Stimulated activated CD8-positive, alpha-beta memory T cell treated with anti-CD3 and anti-CD28 coated beads, Interleukin-15, amount 100 ng/mL, for 1 hour (primary cell): ENCODE measurements around the gene C1QC.
"Not testable (repeated sequence)": the region's sequence is repeated elsewhere in the genome, so short reads cannot be mapped to it uniquely, and the experiment has no call there.

Source experiments
- DNase-seq: peaks from one replicate; pipeline ENCODE4 v3.0.0-alpha.2; 2020; ENCODE audit warnings: low read depth

The C1QC gene

DNA sequence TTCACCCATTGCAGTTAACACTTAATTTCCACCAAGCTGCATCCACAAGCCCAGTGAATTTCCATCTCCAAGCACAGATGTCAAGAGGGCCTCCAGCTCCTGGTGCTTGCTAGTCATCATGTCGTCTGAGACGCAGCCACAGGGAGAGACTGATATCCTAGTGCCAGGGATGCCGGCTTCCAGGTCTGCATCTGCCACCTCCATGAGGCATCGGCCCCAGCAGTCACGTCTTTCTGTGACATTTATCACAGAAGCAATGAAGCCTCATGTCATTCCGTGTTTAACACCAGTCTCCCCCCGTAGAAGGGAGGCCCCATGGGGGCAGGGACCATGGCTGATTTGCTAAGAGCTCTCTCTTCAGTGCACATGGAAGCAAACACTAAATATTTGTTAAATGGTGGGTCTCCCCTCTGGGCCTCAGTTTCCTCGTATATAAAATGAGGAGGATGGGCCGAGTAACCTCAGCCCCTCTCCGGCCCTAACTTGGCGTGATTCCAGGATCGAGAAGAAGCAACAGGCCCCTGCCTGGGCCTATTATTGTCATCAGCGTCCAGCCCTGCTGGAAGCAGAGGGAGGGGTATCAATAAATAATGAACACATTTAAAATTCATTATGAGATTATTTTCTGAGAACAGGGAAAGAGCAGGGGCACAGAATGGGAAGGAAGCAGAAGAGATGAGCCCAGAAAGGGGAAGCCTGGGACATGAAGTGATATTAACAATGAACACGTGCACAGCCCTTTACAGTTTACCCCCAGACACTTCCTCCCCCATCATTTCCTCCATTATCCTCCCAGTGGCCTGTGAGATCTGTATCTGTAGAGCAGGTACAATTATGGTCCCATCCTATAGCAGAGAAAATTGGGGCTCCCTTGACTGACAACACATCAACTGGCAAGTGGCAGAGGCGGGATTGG lies 8.8 kb downstream of the C1QC start:
- DNase-seq: no peak

DNA sequence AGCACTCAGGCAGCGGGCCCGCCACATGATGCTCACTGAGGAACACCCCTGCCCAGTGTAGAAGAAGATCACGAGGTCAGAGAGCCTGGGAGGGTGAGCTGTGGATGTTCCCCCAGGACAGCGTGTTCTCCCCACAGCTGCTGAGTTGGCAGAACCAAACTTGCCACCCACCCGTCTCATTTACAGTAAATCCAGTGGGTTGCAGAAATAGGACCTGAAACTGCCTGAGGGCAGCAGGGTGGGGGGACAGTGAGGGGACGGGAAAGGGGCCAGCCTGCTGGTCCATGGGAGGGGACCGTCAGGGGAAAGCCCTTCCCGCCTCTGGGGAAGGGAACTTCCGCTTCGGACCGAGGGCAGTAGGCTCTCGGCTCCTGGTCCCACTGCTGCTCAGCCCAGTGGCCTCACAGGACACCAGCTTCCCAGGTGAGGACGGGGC lies 9.5 kb downstream of the C1QC start, which contains the start of gene C1QB:
Gene C1QB (plus strand): TSS at position 356 of the 436 bp plus-strand sequence. CDS start 6,227 bp downstream, outside the sequence.
- DNase-seq: no peak

DNA sequence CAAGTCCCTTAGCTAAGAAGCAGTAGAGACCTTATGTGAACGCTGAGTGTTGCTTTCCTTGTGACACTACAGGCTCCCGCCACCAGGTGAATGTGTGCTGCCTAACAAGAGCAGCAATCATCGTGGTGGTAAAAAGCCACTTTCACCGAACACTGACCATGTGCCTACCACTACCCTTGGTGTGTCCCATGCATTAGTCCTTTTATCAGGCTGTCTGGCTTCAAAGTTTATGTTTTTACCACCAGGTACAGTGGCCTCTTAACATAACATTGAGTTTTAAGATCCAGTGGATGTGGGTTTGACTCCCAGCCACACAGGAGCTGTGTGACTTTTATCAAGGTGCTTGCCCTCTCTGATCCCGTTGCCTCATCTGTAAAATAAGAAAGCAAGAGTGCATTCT lies 11.3 kb downstream of the C1QC start:
- no peak for DNase-seq

DNA sequence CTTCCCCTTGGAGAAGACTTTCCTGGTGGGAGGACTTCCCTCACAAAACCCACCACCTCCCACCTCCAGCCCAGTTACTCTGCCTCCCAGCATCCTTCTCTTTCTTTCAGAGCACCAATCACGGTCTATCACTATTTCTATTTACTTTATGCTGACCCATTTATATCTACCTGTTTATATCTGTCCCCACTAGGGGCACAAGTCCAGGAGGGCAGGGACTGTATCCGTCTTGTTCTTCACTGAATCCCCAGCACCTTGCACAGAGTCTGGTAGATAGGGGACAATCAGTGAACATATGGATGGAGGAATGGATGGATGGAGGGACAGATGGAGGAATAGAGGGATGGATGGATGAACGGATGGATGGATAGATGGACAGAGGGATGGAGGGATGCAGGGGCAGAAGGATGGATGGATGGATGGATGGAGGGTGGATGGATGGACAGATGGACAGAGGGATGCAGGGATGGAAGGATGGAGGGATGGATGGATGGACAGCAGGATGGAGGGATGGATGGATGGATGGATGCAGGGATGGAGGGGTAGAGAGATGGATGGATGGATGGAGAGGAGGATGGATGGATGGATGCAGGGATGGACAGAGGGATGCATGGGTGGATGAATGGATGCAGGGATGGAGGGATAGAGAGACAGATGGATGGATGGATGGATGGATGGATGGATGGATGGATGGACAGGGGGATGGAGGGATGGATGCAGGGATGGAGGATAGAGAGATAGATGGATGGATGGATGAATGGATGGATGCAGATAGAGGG lies 15.1 kb downstream of the C1QC start:
- no peak for DNase-seq

DNA sequence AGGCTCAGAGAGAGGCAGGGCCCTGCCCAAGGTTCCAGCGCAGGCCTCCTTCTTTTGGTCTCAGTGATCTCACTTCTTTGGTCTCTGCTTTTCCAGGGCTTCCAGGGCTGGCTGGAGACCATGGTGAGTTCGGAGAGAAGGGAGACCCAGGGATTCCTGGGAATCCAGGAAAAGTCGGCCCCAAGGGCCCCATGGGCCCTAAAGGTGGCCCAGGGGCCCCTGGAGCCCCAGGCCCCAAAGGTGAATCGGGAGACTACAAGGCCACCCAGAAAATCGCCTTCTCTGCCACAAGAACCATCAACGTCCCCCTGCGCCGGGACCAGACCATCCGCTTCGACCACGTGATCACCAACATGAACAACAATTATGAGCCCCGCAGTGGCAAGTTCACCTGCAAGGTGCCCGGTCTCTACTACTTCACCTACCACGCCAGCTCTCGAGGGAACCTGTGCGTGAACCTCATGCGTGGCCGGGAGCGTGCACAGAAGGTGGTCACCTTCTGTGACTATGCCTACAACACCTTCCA lies 17.3 kb downstream of the C1QC start:
- DNase-seq: no peak

DNA sequence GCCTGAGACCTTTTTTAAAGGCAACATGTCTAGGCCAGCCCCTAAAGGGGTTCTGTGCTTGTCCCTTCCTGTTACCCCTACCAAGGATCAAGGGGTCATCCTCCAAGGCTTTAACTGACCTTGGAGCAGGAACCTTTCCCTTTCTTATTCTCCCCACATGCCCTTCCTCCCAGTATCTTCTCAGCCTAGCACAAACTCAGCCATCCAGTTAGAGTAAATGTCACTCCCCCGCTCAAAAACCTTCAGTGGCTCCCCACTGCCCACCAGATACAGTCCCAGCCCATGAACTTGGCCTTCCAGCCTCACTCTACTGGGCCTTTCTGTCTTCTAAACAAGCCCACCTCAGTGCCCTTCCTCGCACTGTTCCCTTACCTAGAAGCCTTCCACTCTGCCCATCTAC lies 18.4 kb downstream of the C1QC start:
- no peak for DNase-seq

DNA sequence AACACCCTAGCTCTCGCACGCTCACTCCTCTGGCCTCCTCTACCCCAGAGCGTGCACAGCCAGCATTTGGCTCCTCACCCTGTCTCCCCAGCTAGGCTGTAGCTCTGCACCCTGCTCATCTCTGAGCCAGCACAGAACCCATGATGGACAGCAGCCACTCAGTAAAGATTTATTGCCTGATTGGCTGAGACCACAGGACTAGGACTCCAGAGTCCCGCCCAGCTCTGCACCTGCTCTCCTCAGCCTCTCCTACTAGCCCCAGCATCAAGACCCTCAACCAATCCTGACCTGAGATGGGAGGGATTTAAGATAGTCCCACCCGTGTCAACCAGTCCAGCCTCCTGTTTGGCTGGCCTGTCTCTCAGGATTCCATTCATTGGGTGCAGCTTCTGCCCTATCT lies 18.9 kb downstream of the C1QC start:
- DNase-seq: no peak

DNA sequence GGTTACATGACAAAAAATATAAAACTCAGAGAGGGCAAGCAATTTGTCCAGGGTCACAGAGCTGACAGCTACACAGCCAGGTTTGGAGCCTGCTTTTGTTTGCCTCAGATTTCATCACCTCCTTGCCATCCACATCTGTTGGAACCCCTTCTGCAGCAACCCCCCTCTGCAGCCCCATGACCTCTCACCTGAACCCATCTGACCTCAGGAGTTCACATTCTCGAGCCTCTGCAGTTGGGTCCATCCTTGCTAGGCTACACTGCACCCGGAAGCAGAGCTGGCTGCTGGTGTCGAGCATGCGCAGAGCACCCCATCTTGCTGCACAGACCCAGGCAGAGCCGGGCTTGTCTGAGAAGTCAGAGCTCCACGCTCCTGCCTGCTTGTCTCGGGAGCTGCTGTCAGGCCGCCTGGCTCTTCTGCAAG lies 19.6 kb downstream of the C1QC start:
- no peak for DNase-seq

DNA sequence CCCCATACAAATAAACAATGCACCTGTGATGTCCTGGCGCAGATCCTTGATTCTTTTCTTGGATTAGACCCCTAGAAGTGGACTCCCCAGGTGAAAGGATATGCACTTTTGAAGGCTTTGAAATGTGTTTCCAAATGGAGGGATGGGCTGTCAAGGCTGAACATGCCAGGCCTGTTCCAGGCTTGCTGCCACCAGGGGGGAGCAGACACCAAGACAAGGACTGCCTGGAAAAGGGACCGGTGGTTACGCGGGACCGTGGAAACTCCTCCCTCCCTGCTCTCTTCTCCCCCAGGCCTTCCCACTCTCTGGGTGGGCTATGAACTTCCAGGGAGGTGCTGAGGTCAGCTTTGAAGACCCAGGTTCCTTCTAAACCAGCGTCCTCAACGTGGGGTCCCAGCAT lies 22.3 kb downstream of the C1QC start:
- DNase-seq: no peak

DNA sequence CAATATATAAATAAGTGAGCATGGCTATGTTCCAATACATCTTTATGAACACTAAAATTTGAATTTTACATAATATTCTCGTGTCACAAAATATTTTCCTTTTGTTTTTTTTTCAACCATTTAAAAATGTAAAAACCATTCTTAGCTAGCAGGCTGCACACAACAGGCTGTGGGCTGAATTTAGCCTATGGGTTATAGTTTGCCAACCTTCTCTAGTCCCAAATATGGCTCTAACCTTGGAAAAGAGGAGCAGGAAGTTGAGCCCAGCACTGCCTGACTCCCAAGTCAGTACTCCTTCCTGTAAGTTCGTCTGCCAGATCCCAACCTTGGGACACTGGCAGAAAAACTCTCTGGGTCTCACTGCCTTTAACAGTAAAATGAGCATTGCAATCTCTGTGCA lies 23.0 kb downstream of the C1QC start:
- no peak for DNase-seq

DNA sequence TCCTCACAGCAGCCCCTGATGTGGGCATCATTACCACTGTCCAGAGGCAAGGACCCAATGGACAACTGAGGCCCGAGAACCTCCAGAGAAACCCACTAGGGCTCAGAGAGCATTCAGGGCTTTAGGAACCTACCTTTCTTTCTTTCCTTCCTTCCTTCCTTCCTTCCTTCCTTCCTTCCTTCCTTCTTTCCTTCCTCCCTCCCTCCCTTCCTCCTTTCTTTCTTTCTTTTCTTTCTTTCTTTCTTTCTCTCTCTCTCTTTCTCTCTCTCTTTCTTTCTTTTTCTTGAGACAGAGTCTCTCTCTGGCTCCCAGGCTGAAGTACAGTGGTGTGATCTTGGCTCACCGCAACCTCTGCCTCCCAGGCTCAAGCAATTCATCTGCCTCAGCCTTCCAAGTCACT lies 25.4 kb downstream of the C1QC start:
- DNase-seq: not testable (repeated sequence)

DNA sequence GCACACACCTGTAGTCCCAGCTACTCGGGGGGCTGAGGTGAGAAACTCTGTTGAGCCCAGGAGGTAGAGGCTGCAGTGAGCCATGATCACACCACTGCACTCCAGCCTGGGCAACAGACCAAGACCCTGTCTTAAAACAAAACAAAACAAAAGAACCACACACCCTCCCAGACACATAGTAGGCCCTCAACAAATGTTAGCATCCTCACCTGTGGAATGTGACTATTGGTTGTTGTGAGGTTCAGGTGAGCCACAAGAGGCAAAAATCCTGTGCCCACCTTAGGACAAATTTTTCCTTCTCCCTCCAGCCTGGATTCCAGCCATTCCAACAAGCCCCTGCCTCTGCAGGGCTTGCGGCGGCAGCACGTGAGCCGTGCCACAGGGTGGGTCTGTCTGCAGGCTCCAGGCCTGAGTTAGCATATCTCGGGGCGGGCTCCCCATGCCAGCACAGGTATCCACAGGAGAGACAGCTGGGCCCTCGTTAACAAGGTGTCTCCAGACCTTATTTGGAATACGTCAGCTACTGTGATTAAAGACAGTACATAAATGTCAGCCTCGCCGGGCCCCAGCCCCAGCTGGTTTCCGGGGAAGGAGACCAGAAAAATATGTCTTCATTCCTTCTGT lies 27.0 kb downstream of the C1QC start:
- no peak for DNase-seq

DNA sequence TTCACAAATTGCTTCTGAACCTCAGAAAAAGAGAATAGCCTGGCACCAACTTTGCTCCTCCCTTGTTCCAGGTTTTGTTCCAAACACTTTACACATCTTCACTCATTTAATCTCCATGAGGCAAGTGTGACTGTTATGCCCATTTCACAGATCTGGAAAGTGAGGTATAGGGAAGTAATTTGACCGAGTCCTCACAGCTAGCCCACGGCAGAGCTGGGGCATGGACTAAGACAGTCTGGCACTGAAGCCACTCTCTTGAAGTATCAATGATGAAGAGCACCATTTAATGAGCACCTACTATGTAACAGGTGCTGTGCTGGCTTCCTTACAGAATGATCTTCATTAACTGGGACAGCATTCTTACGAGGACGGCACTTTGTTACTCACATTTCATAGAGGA lies 28.6 kb downstream of the C1QC start:
- no peak for DNase-seq

DNA sequence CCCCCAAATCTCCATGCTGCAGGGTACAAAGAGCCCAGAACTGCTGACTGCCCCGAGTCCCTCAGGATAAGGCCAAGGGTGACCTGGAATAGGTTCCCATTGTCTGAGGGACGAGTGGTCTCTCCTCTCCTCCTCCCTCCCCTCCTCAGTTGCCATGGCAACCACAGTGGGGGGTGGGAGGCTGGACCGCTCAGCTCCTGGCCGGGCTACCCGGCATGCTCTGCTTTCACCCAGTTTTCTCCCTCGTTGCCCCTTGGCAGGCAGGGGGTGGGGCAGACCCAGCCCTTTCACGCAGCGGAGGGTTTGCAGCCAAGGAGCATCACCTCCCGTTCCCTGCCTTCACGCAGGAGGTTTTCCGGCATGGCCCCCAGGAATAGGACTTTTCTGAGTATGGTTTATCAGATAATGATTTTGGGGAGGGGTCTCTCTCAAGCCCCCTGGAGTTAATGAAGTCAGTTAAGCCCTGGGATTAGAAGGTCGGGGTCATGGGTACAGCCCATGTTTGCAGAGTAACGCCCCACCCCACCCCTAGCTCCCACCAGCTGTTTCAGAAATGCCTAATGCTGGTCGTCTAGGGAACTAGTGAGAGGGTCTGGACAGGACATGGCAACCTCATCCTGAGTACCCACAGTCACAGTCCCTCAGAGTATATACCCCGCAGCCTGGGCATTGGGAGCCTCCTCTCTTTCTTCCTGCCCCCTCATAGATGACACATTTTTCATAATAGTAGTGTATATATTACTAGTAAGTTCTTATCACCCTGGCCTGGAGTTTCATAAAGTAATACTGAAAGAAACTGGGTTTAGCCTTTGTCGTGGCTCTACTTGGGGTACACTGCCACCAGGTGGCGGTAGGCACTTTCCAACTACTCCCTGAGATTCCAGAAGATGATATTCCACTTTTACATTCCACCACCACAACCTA lies 30.3 kb downstream of the C1QC start:
- no peak for DNase-seq

DNA sequence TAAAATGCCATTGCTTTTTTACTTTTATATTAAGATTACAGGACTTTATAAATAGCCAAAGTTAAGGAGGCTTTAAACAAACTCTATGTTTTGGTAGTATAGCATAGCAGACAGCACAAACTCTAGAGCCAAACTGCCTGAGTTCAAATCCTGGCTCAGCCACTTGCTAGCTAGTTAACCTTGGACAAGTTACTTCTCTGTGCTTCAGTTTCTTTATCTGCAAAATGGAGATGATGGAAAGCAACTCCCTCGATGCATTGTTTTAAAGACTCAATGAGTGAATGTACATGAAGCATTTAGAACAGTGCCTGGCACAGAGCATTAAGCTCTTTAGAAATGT lies 30.9 kb downstream of the C1QC start:
- no peak for DNase-seq

DNA sequence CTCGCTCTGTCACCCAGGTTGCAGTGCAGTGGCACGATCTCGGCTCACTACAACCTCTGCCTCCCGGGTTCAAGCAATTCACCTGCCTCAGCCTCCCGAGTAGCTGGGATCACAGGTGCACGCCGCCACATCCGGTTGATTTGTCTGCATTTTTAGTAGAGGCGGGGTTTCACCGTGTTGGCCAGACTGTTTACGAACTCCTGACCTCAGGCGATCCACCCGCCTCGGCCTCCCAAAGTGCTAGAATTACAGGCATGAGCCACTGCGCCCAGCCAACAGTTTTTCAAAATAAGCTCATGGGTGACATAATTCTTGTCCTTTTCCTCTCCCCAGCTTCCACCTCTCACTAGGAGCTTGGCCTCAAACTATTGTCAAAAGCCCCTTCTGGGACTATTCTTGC lies 32.7 kb downstream of the C1QC start:
- not testable (repeated sequence) for DNase-seq

DNA sequence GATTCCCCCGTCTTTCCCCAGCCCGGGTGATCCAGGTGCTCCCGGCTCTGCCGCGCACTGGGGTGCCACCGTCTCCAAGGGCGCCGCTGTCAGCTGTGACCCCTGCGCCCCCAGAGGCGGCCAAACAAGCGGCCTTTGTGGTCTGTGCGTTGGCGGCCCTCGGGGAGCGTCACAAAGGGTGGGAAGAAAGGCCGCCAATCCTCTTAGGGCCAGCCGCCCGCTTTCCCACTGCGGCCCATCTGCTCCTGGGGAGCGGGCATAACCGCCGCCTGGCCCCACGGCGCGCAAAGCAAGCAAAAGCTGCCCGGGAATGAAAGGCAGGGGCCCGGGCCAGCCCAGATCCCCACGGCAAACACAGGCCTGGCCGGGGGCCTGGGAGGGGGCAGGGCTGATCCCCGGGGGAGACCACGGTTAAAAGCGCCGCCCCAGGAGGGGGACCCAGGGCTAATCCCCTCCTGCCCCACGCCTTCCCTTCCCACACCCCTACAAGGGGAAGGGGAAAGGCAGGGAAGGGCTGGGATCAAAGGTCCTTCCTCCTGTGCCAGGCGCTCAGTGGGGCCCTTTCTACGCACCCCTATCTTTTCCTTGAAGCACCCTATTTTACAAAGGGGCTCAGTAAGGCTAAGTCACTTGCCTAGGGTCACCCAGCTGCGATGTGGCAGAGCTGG lies 33.6 kb downstream of the C1QC start:
- no peak for DNase-seq

DNA sequence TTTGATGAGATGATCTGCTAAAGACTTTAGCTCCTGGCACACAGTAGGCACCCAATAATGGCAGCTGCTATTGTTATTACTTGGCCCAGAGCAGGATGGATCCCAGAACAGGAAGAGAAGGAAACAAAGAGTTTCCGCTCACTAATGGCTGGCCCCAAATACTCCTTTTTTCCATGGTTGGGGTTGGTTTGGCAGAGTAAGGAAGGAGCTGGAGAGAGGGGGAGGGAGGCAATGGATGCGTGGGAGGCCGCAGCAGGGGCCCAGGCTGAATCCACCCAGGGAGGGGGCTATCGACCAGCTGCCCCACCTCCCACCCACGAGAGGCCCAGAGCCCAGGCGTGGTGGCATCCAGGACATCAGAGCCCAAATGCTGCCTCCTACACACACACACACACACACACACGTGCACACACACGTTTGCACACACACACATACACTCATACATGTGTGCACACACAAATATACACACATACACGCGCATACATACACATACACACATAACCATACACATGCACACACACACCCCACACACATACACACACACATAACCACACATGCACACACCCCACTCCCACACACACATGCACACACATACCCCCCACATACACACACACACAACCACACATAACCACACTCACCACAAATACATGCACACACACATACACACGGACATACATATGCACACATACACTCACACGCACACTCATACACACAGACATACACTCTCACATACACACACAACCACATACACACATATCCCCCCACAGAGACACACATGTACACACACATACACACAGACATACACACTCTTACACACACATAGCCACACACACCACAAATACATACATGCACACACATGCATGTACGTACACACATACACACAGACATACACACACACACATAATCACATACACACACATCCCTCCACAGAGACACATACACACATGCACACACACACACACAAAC lies 34.8 kb downstream of the C1QC start:
- no peak for DNase-seq

DNA sequence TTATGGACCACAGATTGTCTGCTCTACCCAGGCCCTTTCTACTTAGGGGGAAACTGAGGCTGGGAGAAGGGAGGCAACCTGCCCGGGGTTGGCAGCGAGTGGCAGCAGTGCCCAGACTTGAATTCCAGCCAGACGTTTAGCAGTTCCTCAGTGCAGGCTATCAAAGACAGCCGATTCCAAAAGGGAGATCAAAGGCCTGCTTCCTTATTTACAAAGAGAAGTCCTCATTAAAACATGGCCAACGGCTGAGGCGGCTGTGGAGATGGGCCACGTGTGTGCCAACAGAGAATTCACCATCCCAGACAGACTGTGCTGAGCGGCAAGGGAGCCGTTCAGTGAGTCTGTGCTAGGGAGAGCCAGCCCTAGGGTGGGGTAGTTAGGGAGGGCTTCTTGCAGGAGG lies 37.3 kb downstream of the C1QC start:
- no peak for DNase-seq
